Prostate gland (tissue), 2 donors: ENCODE data around the gene NFYC. TPM values are rescaled to one million over a fixed set of nuclear protein-coding genes. Genes with fewer than 3 reads are reported as not detected.

Source experiments
- DNase-seq: peaks from one replicate; pipeline ENCODE4 v3.0.0-alpha.2; 2019; ENCODE audit warnings: low spot score
- H3K27ac ChIP-seq, 2 donors: fragments of 200-600 bp; sonication (generic); 2 replicates each; pipeline ENCODE4 v1.5.1; 2017 to 2019
- H3K27me3 ChIP-seq: fragments of 200-600 bp; sonication (generic); replicated peaks from 2 replicates; pipeline ENCODE4 v1.5.1; 2019; ENCODE audit not compliant: insufficient read depth
- H3K36me3 ChIP-seq, 2 donors: fragments of 200-600 bp; sonication (generic); 1 replicate in 1 of 2; 2 replicates in 1 of 2; pipeline versions ENCODE4 v1.5.1 to v1.8.1; 2017 to 2019
- H3K4me1 ChIP-seq: fragments of 200-600 bp; sonication (generic); replicated peaks from 2 replicates; pipeline ENCODE4 v1.5.1; 2019
- H3K4me3 ChIP-seq, 2 donors: fragments of 200-600 bp; sonication (generic); 2 replicates each; pipeline ENCODE4 v1.5.1; 2017 to 2019
- H3K9me3 ChIP-seq: fragments of 200-600 bp; sonication (generic); 2 replicates; pipeline ENCODE4 v1.5.1; 2017
- POLR2A ChIP-seq: fragments of 450-650 bp; IDR thresholded peaks from one replicate; pipeline ENCODE4 v1.6.1; 2016; ENCODE audit warnings: antibody characterized with exemption, mild to moderate bottlenecking
- POLR2AphosphoS5 ChIP-seq: sonication (generic); formaldehyde crosslinking; IDR thresholded peaks from one replicate; pipeline ENCODE4 v1.6.1; 2017; ENCODE audit warnings: antibody characterized with exemption
- WGBS: methylation state at CpG from one replicate; pipeline ENCODE4 v1.1.5; 2018; 5-methylcytosine and 5-hydroxymethylcytosine counted together
- intact Hi-C: fragments of 100-400 bp; cut with DNase I; formaldehyde crosslinking; loops from one replicate; pipeline ENCODE4 v1.14.2; 2022
- total RNA-seq, 2 donors: library from RNA; depleted of rRNA; stranded (reverse); fragments of >200 nt; gene quantifications; one replicate each; pipeline ENCODE4 v1.1.0, GENCODE V29; 2016
- TF ChIP-seq, protein P1 (sequence below), 4 experiments: fragments of 200-600 bp in 2 of 4; fragments of 450-650 bp in 2 of 4; sonication (generic) in 2 of 4; IDR thresholded peaks; 1 replicate in 3 of 4; 2 replicates in 1 of 4; pipeline ENCODE4 v1.5.1; 2016 to 2019; ENCODE audit warnings: antibody characterized with exemption in 4 of 4, mild to moderate bottlenecking in 2 of 4, moderate library complexity in 2 of 4

The NFYC gene
- total RNA-seq, 2 donors from 2014 or later = 54.9 to 93.8 TPM

DNA sequence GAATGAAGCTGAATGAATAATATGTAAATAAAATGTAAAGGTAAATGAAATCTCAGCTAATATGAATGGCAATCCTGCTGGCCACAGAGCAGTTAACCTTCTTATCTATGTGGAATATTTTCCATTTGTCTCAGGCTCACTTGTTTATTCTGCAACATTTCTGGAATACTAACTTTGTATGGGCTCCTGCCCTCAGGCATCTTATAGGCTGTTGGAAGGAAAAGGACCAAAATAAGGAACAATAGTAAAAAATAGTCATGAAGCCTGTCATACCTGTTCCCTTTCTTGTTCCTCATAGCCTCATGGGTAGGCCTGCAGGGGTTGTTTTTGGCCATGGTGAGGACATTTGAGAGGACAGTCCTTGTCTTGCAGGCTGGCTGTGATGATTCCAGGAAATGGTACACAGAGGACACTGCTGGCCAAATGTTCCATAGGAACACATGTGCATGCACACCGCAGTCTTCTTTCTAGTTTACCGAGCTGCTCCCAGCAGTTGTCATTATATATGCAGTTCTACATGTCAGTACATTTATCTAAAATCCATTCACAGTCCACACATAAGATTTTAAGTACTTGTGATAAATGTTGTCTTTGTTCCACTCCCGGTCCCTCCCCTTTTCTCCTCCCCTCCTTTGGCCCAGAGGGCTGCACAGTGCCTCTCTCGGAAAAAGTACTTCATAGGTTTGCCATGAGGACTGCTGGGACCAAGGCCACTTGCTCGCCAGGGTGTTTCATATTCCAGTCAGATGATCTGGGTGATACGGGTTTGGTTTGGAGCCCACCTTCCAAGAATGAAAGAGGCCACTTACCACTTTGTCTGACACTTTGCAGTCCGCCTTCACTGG lies 76.9 kb downstream of the NFYC start:
- DNase-seq = no peak
- Histone ChIP-seq H3K36me3 (peaks cover 14 to 23% of the 10 kb centered on the region in 2 donors), H3K4me1 (no peaks in the 10 kb centered on the region), H3K9me3 (no peaks in the 10 kb centered on the region), H3K27ac (no peak overlapping the region), H3K4me3 (no peak overlapping the region), H3K27me3 (no peaks in the 10 kb centered on the region)
- TF ChIP-seq, protein P1, sequence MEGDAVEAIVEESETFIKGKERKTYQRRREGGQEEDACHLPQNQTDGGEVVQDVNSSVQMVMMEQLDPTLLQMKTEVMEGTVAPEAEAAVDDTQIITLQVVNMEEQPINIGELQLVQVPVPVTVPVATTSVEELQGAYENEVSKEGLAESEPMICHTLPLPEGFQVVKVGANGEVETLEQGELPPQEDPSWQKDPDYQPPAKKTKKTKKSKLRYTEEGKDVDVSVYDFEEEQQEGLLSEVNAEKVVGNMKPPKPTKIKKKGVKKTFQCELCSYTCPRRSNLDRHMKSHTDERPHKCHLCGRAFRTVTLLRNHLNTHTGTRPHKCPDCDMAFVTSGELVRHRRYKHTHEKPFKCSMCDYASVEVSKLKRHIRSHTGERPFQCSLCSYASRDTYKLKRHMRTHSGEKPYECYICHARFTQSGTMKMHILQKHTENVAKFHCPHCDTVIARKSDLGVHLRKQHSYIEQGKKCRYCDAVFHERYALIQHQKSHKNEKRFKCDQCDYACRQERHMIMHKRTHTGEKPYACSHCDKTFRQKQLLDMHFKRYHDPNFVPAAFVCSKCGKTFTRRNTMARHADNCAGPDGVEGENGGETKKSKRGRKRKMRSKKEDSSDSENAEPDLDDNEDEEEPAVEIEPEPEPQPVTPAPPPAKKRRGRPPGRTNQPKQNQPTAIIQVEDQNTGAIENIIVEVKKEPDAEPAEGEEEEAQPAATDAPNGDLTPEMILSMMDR (IDR thresholded peaks at IDR 0.05) = no peak
- TF ChIP-seq POLR2A (no peak), POLR2AphosphoS5 (no peak)
- 66% methylated on average over 7 of the region's 7 CpGs for WGBS
- intact Hi-C loops = no loop called here

DNA sequence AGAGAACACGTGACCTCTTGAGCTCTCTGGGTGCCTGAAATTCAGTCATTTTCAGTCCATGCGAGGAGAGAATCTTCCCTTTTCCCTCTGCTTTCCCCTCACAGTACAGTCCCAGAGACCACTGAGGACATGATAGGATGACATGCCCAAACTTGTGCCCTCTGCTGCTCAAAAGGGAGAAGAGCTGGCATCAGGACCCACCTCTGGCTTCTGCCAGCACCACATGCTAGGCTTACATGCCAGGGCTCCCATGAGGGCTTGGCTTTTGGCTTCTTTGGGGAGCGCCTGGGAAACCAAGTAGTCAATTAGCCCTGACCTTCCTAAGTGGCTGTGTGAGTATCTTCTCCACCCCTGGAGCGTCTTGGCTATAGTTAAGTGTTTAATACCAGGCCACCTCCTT lies 78.3 kb downstream of the NFYC start:
- 73% methylated on average over 4 of the region's 4 CpGs for WGBS
- Histone ChIP-seq H3K27me3 (no peaks in the 10 kb centered on the region), H3K27ac (no peak overlapping the region), H3K9me3 (no peaks in the 10 kb centered on the region), H3K36me3 (peaks cover 14 to 23% of the 10 kb centered on the region in 2 donors), H3K4me1 (no peaks in the 10 kb centered on the region), H3K4me3 (no peak overlapping the region)
- no peak for DNase-seq
- intact Hi-C loops = no loop called here
- TF ChIP-seq POLR2A (no peak), POLR2AphosphoS5 (no peak)
- TF ChIP-seq, protein P1 (IDR thresholded peaks at IDR 0.05) = no peak

DNA sequence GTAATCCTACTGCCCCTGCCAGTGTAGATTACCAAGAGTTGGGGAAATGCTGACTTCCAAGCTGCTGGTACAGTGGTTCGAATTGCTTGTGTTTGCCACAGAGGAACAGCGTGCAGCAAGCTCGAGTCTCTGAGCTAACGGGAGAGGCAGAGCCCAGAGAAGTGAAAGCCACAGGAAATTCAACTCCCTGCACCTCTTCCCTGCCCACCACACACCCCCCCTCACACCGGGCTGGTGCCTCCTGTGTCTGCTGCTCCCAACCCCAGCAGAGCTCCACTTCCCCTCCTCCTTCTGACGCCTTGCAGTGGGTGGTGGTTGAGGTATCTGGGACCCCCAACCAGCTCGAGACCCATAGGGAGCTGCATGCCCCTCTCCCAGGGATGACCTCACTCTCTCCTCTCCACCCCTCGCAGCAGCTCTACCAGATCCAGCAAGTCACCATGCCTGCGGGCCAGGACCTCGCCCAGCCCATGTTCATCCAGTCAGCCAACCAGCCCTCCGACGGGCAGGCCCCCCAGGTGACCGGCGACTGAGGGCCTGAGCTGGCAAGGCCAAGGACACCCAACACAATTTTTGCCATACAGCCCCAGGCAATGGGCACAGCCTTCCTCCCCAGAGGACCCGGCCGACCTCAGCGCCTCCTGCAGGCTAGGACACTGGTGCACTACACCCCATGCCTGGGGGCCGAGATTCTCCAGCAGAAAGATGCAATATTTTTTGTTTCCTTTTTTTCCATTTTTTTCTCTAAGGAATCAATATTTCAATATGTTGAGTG lies 79.0 kb downstream of the NFYC start:
- Histone ChIP-seq H3K27ac (no peak overlapping the region), H3K27me3 (no peaks in the 10 kb centered on the region), H3K4me1 (no peaks in the 10 kb centered on the region), H3K36me3 (peaks cover 14 to 23% of the 10 kb centered on the region in 2 donors), H3K9me3 (no peaks in the 10 kb centered on the region), H3K4me3 (no peak overlapping the region)
- TF ChIP-seq POLR2A (no peak), POLR2AphosphoS5 (no peak)
- TF ChIP-seq, protein P1 (IDR thresholded peaks at IDR 0.05) = no peak
- 79% methylated on average over 18 of the region's 18 CpGs for WGBS
- intact Hi-C loops = no loop called here
- no peak for DNase-seq

- Histone ChIP-seq H3K9me3 (no peaks in the 10 kb centered on the region), H3K27ac (no peak overlapping the region), H3K27me3 (no peaks in the 10 kb centered on the region), H3K4me1 (no peaks in the 10 kb centered on the region), H3K36me3 (peaks cover 7 to 9% of the 10 kb centered on the region in 2 donors), H3K4me3 (no peak overlapping the region)
- 79% methylated on average over 2 of the region's 2 CpGs for WGBS
- intact Hi-C loops = no loop called here
- TF ChIP-seq POLR2AphosphoS5 (no peak), POLR2A (no peak)
- TF ChIP-seq, protein P1 (IDR thresholded peaks at IDR 0.05) = no peak
- DNase-seq = no peak
Observed at GRCh38 chr1:40772146-40772955, 80.8 kb downstream of the NFYC start.
